Testis (tissue), 2 donors: ENCODE results near the gene ST3GAL6.

Experiments
- POLR2A ChIP-seq: fragments of 450-650 bp; IDR thresholded peaks from one replicate; pipeline ENCODE4 v1.6.1; 2017; ENCODE audit warnings: antibody characterized with exemption, mild to moderate bottlenecking, moderate library complexity
- TF ChIP-seq, protein P1 (sequence below), 3 experiments: fragments of 450-650 bp in 2 of 3; fragments of 200-600 bp in 1 of 3; sonication (generic) in 1 of 3; IDR thresholded peaks; one replicate each; pipeline ENCODE4 v1.5.1; 2016 to 2019; ENCODE audit warnings: antibody characterized with exemption in 3 of 3, mild to moderate bottlenecking in 2 of 3, moderate library complexity in 1 of 3

DNA sequence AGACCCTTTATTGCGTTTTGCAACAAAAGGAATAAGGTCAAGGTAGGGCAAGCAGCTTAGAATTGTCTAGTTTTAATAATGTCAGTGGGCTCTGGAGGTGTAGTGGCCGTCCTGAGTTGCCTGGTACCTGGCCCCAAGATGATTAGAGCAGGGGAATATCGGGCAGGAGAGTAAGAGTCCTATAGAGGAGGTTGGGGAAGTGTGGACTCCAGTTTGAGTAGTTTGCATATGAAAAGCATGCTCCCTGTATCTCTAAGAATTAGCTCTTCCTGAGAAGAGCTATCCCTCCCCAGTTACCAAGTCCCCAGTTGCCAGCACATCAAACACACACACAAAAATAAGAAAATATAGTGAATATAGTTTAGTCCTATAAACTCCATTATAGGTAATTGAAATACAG, 49.2 kb upstream of the ST3GAL6 start:
- TF ChIP-seq, protein P1, sequence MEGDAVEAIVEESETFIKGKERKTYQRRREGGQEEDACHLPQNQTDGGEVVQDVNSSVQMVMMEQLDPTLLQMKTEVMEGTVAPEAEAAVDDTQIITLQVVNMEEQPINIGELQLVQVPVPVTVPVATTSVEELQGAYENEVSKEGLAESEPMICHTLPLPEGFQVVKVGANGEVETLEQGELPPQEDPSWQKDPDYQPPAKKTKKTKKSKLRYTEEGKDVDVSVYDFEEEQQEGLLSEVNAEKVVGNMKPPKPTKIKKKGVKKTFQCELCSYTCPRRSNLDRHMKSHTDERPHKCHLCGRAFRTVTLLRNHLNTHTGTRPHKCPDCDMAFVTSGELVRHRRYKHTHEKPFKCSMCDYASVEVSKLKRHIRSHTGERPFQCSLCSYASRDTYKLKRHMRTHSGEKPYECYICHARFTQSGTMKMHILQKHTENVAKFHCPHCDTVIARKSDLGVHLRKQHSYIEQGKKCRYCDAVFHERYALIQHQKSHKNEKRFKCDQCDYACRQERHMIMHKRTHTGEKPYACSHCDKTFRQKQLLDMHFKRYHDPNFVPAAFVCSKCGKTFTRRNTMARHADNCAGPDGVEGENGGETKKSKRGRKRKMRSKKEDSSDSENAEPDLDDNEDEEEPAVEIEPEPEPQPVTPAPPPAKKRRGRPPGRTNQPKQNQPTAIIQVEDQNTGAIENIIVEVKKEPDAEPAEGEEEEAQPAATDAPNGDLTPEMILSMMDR (IDR thresholded peaks at IDR 0.05), result no peak
- TF ChIP-seq POLR2A, result no peak
